Neuron (in vitro differentiated cells): ENCODE measurements around the gene PEX11B.
"Not testable (repeated sequence)": the region's sequence is repeated elsewhere in the genome, so short reads cannot be mapped to it uniquely, and the experiment has no call there.

Experiments used
- H2AFZ ChIP-seq: one replicate; pipeline ENCODE4 v1.6.1; 2013; ENCODE audit warnings: low read depth, mild to moderate bottlenecking, inconsistent platforms, low read length, moderate library complexity
- H3K27me3 ChIP-seq: one replicate; pipeline ENCODE4 v1.6.1; 2013; ENCODE audit warnings: low read length; ENCODE audit not compliant: insufficient read depth
- H3K36me3 ChIP-seq: one replicate; pipeline ENCODE4 v1.6.1; 2013; ENCODE audit warnings: low read length; ENCODE audit not compliant: insufficient read depth
- H3K4me1 ChIP-seq: one replicate; pipeline ENCODE4 v1.6.1; 2013; ENCODE audit warnings: low read length; ENCODE audit not compliant: insufficient read depth
- H3K4me3 ChIP-seq: 2 replicates; pipeline ENCODE4 v1.5.1; 2013; ENCODE audit warnings: mild to moderate bottlenecking, low read length, moderate library complexity
- H3K9me3 ChIP-seq: one replicate; pipeline ENCODE4 v1.6.1; 2013; ENCODE audit warnings: low read length

The PEX11B gene

GRCh38 chr1:145942871-145943270 is 24.4 kb upstream of the PEX11B start:
- no peaks in the 10 kb centered on the region for H3K9me3 ChIP-seq
- no peaks in the 10 kb centered on the region for H3K27me3 ChIP-seq
- no peaks in the 10 kb centered on the region for H3K4me1 ChIP-seq
- no peak overlapping the region for H3K4me3 ChIP-seq
- no peak overlapping the region for H2AFZ ChIP-seq
- H3K36me3 ChIP-seq, result peaks cover 56% of the 10 kb centered on the region

DNA sequence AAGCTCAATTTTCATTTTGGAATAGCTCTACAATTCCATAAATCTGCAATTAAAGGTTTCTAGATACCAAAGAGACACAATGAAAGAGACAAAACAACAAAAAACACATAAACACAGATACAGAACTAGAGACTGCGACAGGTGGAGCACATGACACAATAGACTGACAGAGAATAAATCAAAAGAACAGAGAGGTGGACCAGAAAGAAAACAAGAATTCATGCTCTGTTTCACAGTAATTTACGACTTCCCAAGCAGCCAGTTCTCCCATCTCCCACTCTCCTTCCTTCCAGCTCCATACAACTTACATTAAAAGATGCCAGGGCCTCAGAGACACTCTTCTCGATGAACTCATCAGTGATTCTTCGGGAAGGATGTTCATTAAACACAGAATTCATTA is 23.9 kb upstream of the PEX11B start:
- Histone ChIP-seq H3K4me1 (no peaks in the 10 kb centered on the region), H3K27me3 (no peaks in the 10 kb centered on the region), H3K36me3 (peaks cover 56% of the 10 kb centered on the region), H3K9me3 (no peaks in the 10 kb centered on the region), H2AFZ (no peak overlapping the region), H3K4me3 (no peak overlapping the region)

DNA sequence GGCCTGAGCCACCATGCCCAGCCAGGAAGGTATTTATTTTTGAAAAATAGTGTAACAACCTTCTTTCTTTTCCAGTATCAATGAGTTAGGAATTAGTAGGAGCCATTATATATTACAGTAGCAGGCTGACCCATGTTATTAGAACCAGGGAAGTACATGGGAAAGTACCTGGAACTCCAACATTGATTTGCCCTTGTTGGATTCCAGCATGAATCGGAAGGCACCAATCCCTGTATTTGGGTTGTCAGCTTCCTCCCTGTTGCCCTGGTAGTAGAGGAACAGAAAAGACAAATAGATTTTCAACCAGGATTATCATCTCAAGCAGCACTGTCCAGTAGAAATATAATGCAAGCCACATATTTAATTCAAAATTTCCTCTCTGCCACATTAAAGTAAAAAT is 18.9 kb upstream of the PEX11B start:
- Histone ChIP-seq H3K27me3 (no peaks in the 10 kb centered on the region), H2AFZ (no peak overlapping the region), H3K4me1 (no peaks in the 10 kb centered on the region), H3K9me3 (no peaks in the 10 kb centered on the region), H3K4me3 (no peak overlapping the region), H3K36me3 (peaks cover 52% of the 10 kb centered on the region)

- peaks cover 44% of the 10 kb centered on the region for H3K36me3 ChIP-seq
Measured at GRCh38 chr1:145936247-145936646, 17.7 kb upstream of the PEX11B start.

GRCh38 chr1:145935708-145936107 is 17.2 kb upstream of the PEX11B start:
- H3K4me1 ChIP-seq, result no peaks in the 10 kb centered on the region
- no peak overlapping the region for H3K4me3 ChIP-seq
- peaks cover 42% of the 10 kb centered on the region for H3K36me3 ChIP-seq
- H2AFZ ChIP-seq, result no peak overlapping the region
- no peaks in the 10 kb centered on the region for H3K9me3 ChIP-seq
- no peaks in the 10 kb centered on the region for H3K27me3 ChIP-seq

More at GRCh38 chr1:145936247-145936646, 17.7 kb upstream of the PEX11B start:
- Histone ChIP-seq H3K27me3 (no peaks in the 10 kb centered on the region), H3K4me1 (no peaks in the 10 kb centered on the region), H3K9me3 (no peaks in the 10 kb centered on the region), H2AFZ (no peak overlapping the region), H3K4me3 (no peak overlapping the region)

DNA sequence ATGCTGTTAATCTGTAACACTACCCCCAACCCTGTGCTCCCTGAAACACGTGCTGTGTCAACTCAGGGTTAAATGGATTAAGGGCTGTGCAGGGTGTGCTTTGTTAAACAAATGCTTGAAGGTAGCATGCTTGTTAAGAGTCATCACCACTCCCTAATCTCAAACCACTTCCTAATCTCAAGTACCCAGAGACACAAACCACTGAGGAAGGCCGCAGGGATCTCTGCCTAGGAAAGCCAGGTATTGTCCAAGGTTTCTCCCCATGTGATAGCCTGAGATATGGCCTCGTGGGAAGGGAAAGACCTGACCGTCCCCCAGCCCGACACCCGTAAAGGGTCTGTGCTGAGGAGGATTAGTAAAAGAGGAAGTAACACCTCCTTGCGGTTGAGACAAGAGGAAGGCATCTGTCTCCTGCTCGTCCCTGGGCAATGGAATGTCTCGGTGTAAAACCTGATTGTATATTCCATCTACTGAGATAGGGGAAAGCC is 14.0 kb upstream of the PEX11B start:
- H2AFZ ChIP-seq, H3K9me3 ChIP-seq, H3K27me3 ChIP-seq, H3K4me1 ChIP-seq, H3K4me3 ChIP-seq: not testable (repeated sequence)
- H3K36me3 ChIP-seq, result peaks cover 34% of the 10 kb centered on the region

DNA sequence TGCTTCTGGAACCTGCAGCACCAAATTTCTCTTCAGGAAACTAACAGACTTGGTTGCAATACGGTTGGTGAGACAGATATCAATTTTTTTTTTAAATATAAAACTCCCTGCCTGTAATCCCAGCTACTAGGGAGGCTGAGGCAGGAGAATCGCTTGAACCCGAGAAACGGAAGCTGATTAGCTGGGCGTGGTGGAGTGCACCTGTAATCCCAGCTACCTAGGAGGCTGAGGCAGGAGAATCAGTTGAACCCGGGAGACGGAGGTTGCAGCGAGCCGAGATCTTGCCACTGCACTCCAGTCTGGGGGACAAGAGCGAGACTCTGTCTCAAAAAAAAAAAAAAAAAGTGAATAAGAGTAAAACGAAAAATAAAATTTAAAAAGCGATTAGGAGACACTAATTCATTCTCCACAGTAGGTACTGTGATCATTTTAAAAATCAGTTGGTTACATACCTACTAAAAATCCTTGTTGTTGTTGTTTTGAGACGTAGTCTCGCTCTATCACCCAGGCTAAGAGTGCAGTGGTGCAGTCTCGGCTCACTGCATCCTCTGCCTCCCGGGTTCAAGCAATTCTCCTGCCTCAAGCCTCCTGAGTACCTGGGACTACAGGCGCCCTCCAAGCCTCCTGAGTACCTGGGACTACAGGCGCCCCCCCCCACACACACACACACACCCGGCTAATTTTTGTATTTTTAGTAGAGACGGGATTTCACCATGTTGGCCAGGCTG is 9.6 kb upstream of the PEX11B start:
- Histone ChIP-seq H3K36me3 (peaks cover 23% of the 10 kb centered on the region), H3K4me3 (peak overlapping the region; percentile 84), H3K27me3 (no peaks in the 10 kb centered on the region), H3K4me1 (peaks cover 14% of the 10 kb centered on the region), H3K9me3 (no peaks in the 10 kb centered on the region), H2AFZ (no peak overlapping the region)

GRCh38 chr1:145927063-145927886 is 8.8 kb upstream of the PEX11B start, which contains the start of gene RBM8A:
RBM8A (minus strand) TSS chr1:145927484; CDS start chr1:145927426, 58 bp downstream.
- Histone ChIP-seq H3K9me3 (no peaks in the 10 kb centered on the region), H3K4me3 (peak within 1 kb of the TSS; percentile 84), H3K27me3 (no peaks in the 10 kb centered on the region), H2AFZ (no peak within 1 kb of the TSS), H3K4me1 (peaks cover 14% of the 10 kb centered on the region), H3K36me3 (peaks cover 26% of the 10 kb centered on the region)

- peak overlapping the region; percentile 84 for H3K4me3 ChIP-seq
- no peaks in the 10 kb centered on the region for H3K9me3 ChIP-seq
- peaks cover 14% of the 10 kb centered on the region for H3K4me1 ChIP-seq
- peaks cover 27% of the 10 kb centered on the region for H3K36me3 ChIP-seq
- H2AFZ ChIP-seq, result no peak overlapping the region
- H3K27me3 ChIP-seq, result no peaks in the 10 kb centered on the region
Measured at GRCh38 chr1:145926686-145927062, 8.2 kb upstream of the PEX11B start.

DNA sequence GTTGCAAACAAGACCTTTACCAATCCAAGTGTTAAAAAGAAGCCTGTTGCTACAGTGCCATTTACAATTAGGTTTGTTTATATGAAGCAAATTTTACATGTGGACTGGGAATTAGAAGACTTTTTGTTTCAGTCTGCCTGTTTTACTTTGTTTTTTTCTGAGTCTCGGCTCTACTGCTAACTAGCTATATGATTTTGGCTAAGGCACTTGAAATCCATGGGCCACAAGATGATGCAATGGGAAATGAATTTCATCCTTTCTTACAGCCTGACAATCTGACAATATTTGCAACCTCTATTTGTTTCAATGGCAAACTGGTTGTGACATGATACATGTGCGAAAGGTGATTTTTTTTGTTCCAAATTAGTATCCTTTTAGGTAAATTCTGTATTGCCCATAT is 3.7 kb upstream of the PEX11B start:
- Histone ChIP-seq H2AFZ (no peak overlapping the region), H3K27me3 (no peaks in the 10 kb centered on the region), H3K4me1 (peaks cover 28% of the 10 kb centered on the region), H3K36me3 (peaks cover 30% of the 10 kb centered on the region), H3K4me3 (no peak overlapping the region), H3K9me3 (no peaks in the 10 kb centered on the region)

- H3K36me3 ChIP-seq, result peaks cover 35% of the 10 kb centered on the region
Measured at GRCh38 chr1:145920297-145920696, 1.8 kb upstream of the PEX11B start.

DNA sequence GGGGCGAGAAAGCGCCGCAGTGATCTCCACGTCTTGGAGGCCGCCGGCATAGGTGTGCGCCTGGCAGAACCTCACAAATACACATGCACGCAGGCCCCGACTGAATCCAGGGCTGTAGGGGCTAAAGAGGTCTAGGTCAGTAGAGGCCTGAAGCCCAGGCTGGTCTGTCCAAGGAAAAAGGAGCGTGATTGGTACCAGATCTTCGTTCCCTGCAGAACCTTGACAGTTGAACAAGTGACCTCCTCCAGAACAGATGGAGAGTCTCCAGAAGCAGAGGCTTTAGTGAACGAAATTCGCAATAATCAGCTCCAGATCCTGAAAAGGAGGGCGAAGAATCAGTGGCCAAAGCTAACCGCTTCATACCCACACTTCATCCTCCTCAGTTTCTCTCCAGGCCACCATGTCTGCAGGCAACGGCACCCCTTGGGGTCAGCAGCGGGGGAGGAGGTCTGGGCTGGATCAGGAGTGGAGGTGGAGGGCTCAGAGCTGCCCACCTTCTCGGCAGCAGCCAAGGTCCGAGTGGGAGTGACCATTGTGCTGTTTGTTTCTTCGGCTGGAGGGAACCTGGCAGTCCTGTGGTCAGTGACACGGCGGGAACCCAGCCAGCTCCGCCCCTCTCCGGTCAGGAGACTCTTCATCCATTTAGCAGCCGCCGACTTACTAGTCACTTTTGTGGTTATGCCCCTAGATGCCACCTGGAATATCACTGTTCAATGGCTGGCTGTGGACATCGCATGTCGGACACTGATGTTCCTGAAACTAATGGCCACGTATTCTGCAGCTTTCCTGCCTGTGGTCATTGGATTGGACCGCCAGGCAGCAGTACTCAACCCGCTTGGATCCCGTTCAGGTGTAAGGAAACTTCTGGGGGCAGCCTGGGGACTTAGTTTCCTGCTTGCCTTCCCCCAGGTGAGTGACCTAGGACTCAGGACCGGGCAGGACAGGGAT is 749 bp upstream of the PEX11B start:
- H3K4me3 ChIP-seq, result peak overlapping the region; percentile 97
- peak overlapping the region; percentile 52 for H2AFZ ChIP-seq
- peaks cover 20% of the 10 kb centered on the region for H3K4me1 ChIP-seq
- no peaks in the 10 kb centered on the region for H3K27me3 ChIP-seq
- no peaks in the 10 kb centered on the region for H3K9me3 ChIP-seq
- peaks cover 43% of the 10 kb centered on the region for H3K36me3 ChIP-seq

More at GRCh38 chr1:145920297-145920696, 1.8 kb upstream of the PEX11B start:
- H3K9me3 ChIP-seq, H3K27me3 ChIP-seq, H3K4me3 ChIP-seq, H2AFZ ChIP-seq: not testable (repeated sequence)
- H3K4me1 ChIP-seq, result peaks cover 20% of the 10 kb centered on the region
